Ovary (tissue), 3 donors: Measurements from ENCODE around the gene FXR1.

Experiments
- CTCF ChIP-seq, 3 donors: fragments of 450-650 bp in 2 of 3; fragments of 200-600 bp in 1 of 3; IDR thresholded peaks; one replicate each; pipeline versions ENCODE4 v1.5.1 to v1.8.0; 2016 to 2022; ENCODE audit warnings: antibody characterized with exemption in 3 of 3, mild to moderate bottlenecking in 1 of 3
- POLR2A ChIP-seq: fragments of 450-650 bp; IDR thresholded peaks from one replicate; pipeline ENCODE4 v1.6.1; 2017; ENCODE audit warnings: antibody characterized with exemption, mild to moderate bottlenecking, moderate library complexity
- donor health status: DM: no; HTN: no; CAD: no.

DNA sequence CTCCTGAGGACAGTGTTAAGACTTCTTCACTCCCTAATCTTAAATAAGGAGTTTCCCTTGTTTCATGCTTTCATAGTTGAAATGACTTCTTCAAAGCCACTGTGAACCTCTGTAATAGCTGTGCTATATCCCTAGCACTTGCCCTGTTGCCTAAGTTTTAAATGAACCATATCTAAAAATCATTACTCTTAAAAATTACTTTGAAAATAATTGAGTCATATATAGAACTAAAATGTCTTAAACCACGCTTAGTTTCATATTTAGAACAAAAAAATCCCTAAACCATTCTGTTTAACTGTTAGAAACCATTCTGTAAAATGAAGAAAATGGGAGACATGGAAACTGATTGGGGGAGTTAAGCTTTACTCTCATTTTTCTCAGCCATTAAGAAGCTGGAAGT, 47.2 kb downstream of the FXR1 start:
- no peak for TF ChIP-seq CTCF (IDR thresholded peaks at IDR 0.05)
- no peak for TF ChIP-seq POLR2A
